CD14-positive monocyte (primary cell): ENCODE results near the gene AJAP1. TPM values are rescaled to one million over a fixed set of nuclear protein-coding genes. Genes with fewer than 3 reads are reported as not detected.

Experiments used
- DNase-seq, 3 donors: peaks; one replicate each; pipeline ENCODE4 v3.0.0-alpha.2; 2011 to 2022
- H2AFZ ChIP-seq: 2 replicates; pipeline ENCODE4 v1.6.0; 2012; ENCODE audit warnings: mild to moderate bottlenecking, low read depth, low read length, inconsistent platforms; ENCODE audit not compliant: insufficient read depth, poor library complexity, severe bottlenecking
- H3K27ac ChIP-seq, 2 donors: 1 replicate in 1 of 2; 2 replicates in 1 of 2; pipeline ENCODE4 v1.5.1; 2012 to 2013; ENCODE audit warnings: low read length in 2 of 2, control low read depth in 1 of 2, inconsistent platforms in 1 of 2, low read depth in 1 of 2, mild to moderate bottlenecking in 1 of 2
- H3K27me3 ChIP-seq, 2 donors: one replicate each; pipeline versions ENCODE4 v1.6.0 to v1.6.1; 2011 to 2013; ENCODE audit warnings: low read length in 2 of 2; ENCODE audit not compliant: control insufficient read depth in 2 of 2, insufficient read depth in 2 of 2
- H3K36me3 ChIP-seq, 2 donors: replicated peaks in 1 of 2; 1 replicate in 1 of 2; 2 replicates in 1 of 2; pipeline versions ENCODE4 v1.5.1 to v1.6.1; 2012 to 2013; ENCODE audit warnings: low read length in 2 of 2, control low read depth in 1 of 2, inconsistent platforms in 1 of 2, mild to moderate bottlenecking in 1 of 2; ENCODE audit not compliant: insufficient read depth in 2 of 2, control insufficient read depth in 1 of 2
- H3K4me1 ChIP-seq, 2 donors: 1 replicate in 1 of 2; 2 replicates in 1 of 2; pipeline versions ENCODE4 v1.5.1 to v1.6.1; 2012 to 2013; ENCODE audit warnings: low read length in 2 of 2, control low read depth in 1 of 2, inconsistent platforms in 1 of 2, mild to moderate bottlenecking in 1 of 2, moderate library complexity in 1 of 2; ENCODE audit not compliant: insufficient read depth in 2 of 2, control insufficient read depth in 1 of 2
- H3K4me2 ChIP-seq: replicated peaks from 2 replicates; pipeline ENCODE3; 2012; ENCODE audit warnings: low read length, moderate library complexity, mild to moderate bottlenecking; ENCODE audit not compliant: poor library complexity, severe bottlenecking; ENCODE audit errors: extremely low read depth
- H3K4me3 ChIP-seq, 3 experiments: fragments of 200-600 bp in 1 of 3; sonication (generic) in 1 of 3; replicated peaks in 1 of 3; 1 replicate in 2 of 3; 2 replicates in 1 of 3; pipeline ENCODE4 v1.5.1; 2011 to 2013; ENCODE audit warnings: low read length in 3 of 3, mild to moderate bottlenecking in 3 of 3, control low read depth in 2 of 3, low read depth in 2 of 3, inconsistent platforms in 1 of 3, moderate library complexity in 1 of 3
- H3K79me2 ChIP-seq: 2 replicates; pipeline ENCODE4 v1.6.0; 2012; ENCODE audit warnings: mild to moderate bottlenecking, control low read depth, inconsistent platforms, low read length, moderate library complexity; ENCODE audit not compliant: insufficient read depth
- H3K9ac ChIP-seq: 2 replicates; pipeline ENCODE4 v1.6.0; 2017; ENCODE audit warnings: low read length, mild to moderate bottlenecking; ENCODE audit not compliant: insufficient read depth, poor library complexity, severe bottlenecking
- H3K9me3 ChIP-seq, 2 donors: replicated peaks in 1 of 2; 1 replicate in 1 of 2; 2 replicates in 1 of 2; pipeline versions ENCODE4 v1.5.1 to v1.6.1; 2012 to 2013; ENCODE audit warnings: low read length in 2 of 2, control low read depth in 1 of 2; ENCODE audit not compliant: control insufficient read depth in 1 of 2, insufficient read depth in 1 of 2
- H4K20me1 ChIP-seq: 2 replicates; pipeline ENCODE4 v1.6.0; 2012; ENCODE audit warnings: mild to moderate bottlenecking, low read length, control low read depth, moderate library complexity; ENCODE audit not compliant: insufficient read depth
- H3K27ac Mint-ChIP-seq, 7 donors: one replicate each; pipeline ENCODE4 v1.8.0; 2020; ENCODE audit warnings: mild to moderate bottlenecking in 7 of 7, mixed read lengths in 7 of 7, moderate library complexity in 6 of 7, inconsistent platforms in 2 of 7
- H3K27me3 Mint-ChIP-seq, 3 donors: one replicate each; pipeline ENCODE4 v1.8.0; 2021 to 2022; ENCODE audit warnings: low read depth in 3 of 3, mild to moderate bottlenecking in 3 of 3, mixed read lengths in 3 of 3, moderate library complexity in 3 of 3, inconsistent platforms in 1 of 3
- H3K36me3 Mint-ChIP-seq, 2 donors: one replicate each; pipeline ENCODE4 v1.8.0; 2020; ENCODE audit warnings: mixed read lengths in 2 of 2, inconsistent platforms in 1 of 2, mild to moderate bottlenecking in 1 of 2
- H3K4me1 Mint-ChIP-seq: one replicate; pipeline ENCODE4 v1.8.0; 2020; ENCODE audit warnings: mild to moderate bottlenecking, mixed read lengths
- H3K4me3 Mint-ChIP-seq, 2 donors: one replicate each; pipeline ENCODE4 v1.8.0; 2020; ENCODE audit warnings: mild to moderate bottlenecking in 2 of 2, mixed read lengths in 2 of 2, moderate library complexity in 1 of 2
- H3K9me3 Mint-ChIP-seq, 7 donors: one replicate each; pipeline ENCODE4 v1.8.0; 2020 to 2022; ENCODE audit warnings: mixed read lengths in 7 of 7, mild to moderate bottlenecking in 6 of 7, moderate library complexity in 6 of 7, inconsistent platforms in 2 of 7
- CTCF ChIP-seq: fragments of 200-600 bp; IDR thresholded peaks from one replicate; pipeline ENCODE4 v1.8.0; 2022; ENCODE audit warnings: antibody characterized with exemption, mild to moderate bottlenecking
- WGBS: methylation state at CpG from one replicate; pipeline ENCODE4 v1.1.5; 2013; ENCODE audit warnings: missing lambda C conversion rate; ENCODE audit not compliant: insufficient coverage; 5-methylcytosine and 5-hydroxymethylcytosine counted together
- intact Hi-C, 2 donors: fragments of 100-400 bp; cut with micrococcal nuclease; formaldehyde crosslinking; loops; one replicate each; pipeline versions ENCODE4 v1.15.0 to v1.15.1; 2023
- polyA plus RNA-seq, 3 donors: library from polyadenylated mRNA; depleted of rRNA in 1 of 3; unstranded in 2 of 3; stranded (reverse) in 1 of 3; fragments of 300-500 nt in 2 of 3; fragments of >200 nt in 1 of 3; fragmentation: Illumina TruSeq in 2 of 3; gene quantifications; 1 replicate in 2 of 3; 2 replicates in 1 of 3; pipeline ENCODE4 v1.2.3, GENCODE V29; 2012 to 2021

Gene AJAP1
- polyA plus RNA-seq, 3 donors: not detected

- no peak for TF ChIP-seq CTCF
- H3K79me2 ChIP-seq: no peaks in the 10 kb centered on the region
- Mint-ChIP-seq H3K4me3 (no peak overlapping the region), H3K9me3 (peaks cover 5 to 11% (median 8%) of the 10 kb centered on the region in 7 donors), H3K27me3 (peaks cover 3 to 7% (median 5%) of the 10 kb centered on the region in 3 donors), H3K27ac (no peak overlapping the region), H3K4me1 (no peaks in the 10 kb centered on the region), H3K36me3 (no peaks in the 10 kb centered on the region)
- H2AFZ ChIP-seq: no peak overlapping the region
- no peak overlapping the region for H3K27ac ChIP-seq
- no peak overlapping the region for H3K4me2 ChIP-seq
- WGBS: 88% methylated on average over 5 of the region's 5 CpGs
- intact Hi-C loops: no loop called here
- no peaks in the 10 kb centered on the region for H3K36me3 ChIP-seq
- H3K4me1 ChIP-seq: no peaks in the 10 kb centered on the region
- no peak for DNase-seq
- H3K27me3 ChIP-seq: no peaks in the 10 kb centered on the region
- H3K4me3 ChIP-seq: no peak overlapping the region
- H3K9ac ChIP-seq: no peak overlapping the region
- no peaks in the 10 kb centered on the region for H4K20me1 ChIP-seq
- H3K9me3 ChIP-seq: peaks cover 0 to 13% of the 10 kb centered on the region in 2 donors
These were observed 19.7 kb downstream of the AJAP1 start for GRCh38 chr1:4674117-4674516.

- 89% methylated on average over 12 of the region's 13 CpGs for WGBS
- no peak overlapping the region for H3K4me3 Mint-ChIP-seq
- intact Hi-C loops: no loop called here
- no peak for TF ChIP-seq CTCF
- H3K27me3 Mint-ChIP-seq: peaks cover 4 to 7% (median 6%) of the 10 kb centered on the region in 3 donors
- no peaks in the 10 kb centered on the region for H3K36me3 ChIP-seq
- H2AFZ ChIP-seq: no peak overlapping the region
- H3K9ac ChIP-seq: no peak overlapping the region
- H3K9me3 ChIP-seq: peaks cover 0 to 19% of the 10 kb centered on the region in 2 donors
- no peaks in the 10 kb centered on the region for H3K79me2 ChIP-seq
- H3K9me3 Mint-ChIP-seq: peaks cover 5 to 16% (median 8%) of the 10 kb centered on the region in 7 donors
- no peaks in the 10 kb centered on the region for H3K4me1 Mint-ChIP-seq
- H3K36me3 Mint-ChIP-seq: no peaks in the 10 kb centered on the region
- no peaks in the 10 kb centered on the region for H4K20me1 ChIP-seq
- no peak for DNase-seq
- H3K4me2 ChIP-seq: no peak overlapping the region
- no peaks in the 10 kb centered on the region for H3K27me3 ChIP-seq
- H3K4me1 ChIP-seq: no peaks in the 10 kb centered on the region
- H3K27ac ChIP-seq: no peak overlapping the region
- H3K27ac Mint-ChIP-seq: no peak overlapping the region
- H3K4me3 ChIP-seq: no peak overlapping the region
These were observed 20.3 kb downstream of the AJAP1 start for GRCh38 chr1:4674676-4675075.
